HG02623 (cell line): ENCODE data around the gene CALN1.
"Not testable (repeated sequence)": the region's sequence is repeated elsewhere in the genome, so short reads cannot be mapped to it uniquely, and the experiment has no call there.

ENCODE experiments used
- ATAC-seq: cut with Tn5 transposase; IDR thresholded peaks from one replicate; pipeline ENCODE4 v1.9.1; 2021; ENCODE audit warnings: moderate library complexity; ENCODE audit not compliant: unreplicated experiment

CALN1 gene

DNA sequence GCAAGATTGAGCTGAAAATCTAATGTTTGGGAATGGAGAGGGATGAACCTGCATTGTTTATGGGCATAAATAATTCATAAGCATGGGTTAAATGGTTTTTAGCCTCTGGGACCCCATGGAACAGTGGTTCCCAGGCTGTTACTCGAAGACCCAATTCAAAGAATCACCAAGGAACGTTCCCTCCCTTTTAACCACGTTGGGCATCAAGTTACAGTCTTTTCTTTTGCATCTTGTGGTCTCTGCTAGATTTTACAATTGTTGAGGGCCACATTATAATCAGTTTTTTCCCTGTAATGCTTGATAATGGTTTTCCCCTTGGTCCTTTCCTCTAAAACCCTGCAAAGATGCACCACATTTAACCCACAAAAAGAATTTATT is 2.5 kb downstream of the CALN1 start:
- ATAC-seq: no peak

DNA sequence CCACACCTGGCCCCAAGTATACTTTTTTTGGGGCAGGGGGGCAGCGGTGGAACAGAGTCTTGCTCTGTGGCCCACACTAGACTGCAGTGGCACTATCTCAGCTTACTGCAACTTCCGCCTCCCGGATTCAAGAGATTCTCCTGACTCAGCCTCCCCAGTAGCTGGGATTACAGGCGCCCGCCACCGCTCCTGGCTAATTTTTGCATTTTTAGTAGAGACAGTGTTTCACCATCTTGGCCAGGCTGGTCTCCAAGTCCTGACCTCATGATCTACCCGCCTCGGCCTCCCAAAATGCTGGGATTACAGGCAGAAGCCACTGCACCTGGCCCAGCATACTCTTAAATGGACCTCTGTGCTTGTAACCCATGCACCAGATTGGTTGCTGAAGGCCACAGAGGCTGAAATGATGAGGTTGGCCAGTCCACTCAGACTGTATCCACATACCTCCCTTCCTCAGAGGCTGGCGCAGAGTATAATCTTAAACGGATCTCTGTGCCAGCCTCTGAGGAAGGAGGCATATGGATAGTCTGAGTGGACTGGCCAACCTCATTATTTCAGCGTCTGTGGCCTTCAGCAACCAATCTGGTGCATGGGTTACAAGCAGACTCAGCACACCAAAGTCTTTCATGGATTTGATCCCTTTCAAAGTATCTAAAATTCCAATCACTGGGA is 3.0 kb downstream of the CALN1 start:
- no peak for ATAC-seq

DNA sequence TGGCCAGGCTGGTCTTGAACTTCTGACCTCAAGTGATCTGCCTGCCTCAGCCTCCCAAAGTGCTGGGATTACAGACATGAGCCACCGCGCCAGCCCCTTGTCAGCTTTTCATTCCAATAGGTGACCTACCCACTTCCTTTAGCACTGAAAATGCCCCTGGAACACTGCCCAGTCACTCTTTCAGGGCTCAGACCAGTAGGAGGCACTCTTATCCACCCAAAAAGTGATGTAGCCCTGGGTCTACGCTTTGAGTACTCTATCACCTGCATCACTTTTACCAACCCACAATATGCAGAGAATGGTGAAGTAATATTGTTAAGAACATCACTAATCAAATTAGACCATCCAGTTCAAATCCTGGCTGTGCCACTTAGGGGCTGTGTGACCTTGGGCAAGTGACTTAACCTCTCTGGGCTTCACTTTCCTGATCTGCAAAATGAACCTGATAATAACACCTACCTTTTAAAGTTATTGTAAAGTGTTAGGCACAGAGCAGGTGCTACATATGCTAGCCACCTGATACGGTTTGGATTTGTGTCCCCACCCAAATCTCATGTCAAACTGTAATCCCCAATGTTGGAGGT is 5.2 kb downstream of the CALN1 start:
- no peak for ATAC-seq

DNA sequence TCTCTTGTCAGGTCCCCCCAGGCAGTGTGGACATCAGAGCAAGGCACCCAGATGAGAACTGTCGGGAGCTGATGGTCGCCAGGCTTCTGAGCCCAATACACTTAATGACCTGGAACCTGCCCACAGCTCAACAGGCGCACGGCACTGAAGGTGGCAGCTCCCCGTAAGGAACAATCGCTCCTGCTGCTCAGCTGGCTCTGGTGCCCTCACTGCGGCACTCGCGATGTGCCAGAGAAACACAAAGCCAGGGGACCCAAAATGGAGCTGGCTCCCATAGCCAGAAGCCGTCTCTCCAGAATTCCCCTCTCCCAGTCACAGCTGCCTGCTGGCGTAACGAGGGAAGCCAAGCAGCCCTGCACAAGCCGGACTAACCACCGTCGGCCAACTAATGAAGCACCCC is 6.3 kb downstream of the CALN1 start:
- ATAC-seq: no peak

DNA sequence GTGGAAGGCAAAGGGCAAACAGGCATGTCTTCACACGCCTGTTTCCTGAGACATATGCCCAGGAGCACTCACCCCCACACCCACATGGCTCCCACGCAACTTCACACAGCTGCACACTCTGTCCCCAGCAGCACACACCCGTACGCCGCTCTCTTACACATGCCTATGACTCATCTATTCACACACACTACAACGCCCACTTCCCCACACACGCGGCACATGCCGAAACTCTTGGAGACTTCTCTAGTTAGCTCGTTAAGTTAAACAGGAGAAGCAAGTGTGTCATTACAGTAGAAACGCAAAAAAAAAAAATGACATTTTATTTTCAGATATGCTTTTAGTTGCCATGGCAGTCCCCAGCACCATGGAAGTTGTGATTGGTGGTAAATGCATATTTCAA is 6.7 kb downstream of the CALN1 start:
- no peak for ATAC-seq

DNA sequence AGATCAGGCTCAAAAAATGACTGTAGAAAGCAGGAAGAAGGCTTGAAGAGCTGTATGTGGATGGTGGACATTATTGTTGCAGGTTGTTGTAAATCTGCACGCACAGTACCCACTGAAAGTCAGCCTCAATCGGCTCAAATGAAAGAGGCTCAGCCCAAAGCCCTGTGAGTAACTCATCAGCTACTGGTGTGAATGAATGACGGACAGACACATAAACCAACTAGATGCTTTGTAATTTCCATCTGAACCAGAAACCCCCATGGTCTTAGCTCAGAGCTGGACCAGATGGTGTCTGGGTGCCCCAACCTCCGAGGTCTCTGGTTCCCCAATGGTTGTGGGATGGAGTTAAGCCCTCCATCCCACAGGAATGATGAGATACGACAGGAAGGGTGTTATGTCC is 7.4 kb downstream of the CALN1 start:
- no peak for ATAC-seq

DNA sequence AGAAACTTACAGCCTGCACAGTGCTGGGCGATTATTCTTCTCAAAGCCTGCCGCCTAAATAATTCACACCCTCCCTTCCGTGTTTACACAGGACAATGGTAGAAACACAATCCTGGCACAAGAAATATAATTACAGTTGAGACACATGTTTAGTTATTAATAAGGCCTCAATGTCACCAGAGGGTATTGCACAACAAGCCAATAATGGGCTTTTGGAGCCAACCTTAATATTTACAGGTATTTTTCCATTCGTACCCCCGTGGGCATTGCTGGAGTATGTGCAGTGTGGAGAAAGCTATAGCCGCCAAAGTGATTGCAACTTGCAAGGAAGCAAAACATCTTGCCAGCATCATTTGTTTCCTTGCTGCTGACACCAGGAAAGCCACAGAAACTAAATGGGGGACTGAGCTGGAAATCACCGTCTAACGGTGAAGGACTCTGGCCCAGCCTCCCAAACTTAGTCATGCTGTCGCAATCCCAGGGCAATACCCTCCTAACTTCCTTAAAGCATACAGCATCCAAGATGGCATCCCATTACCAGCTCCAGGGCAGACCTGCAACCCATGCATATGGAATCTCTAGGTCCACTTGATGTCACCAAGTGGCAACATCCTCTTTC is 8.6 kb downstream of the CALN1 start:
- ATAC-seq: no peak

DNA sequence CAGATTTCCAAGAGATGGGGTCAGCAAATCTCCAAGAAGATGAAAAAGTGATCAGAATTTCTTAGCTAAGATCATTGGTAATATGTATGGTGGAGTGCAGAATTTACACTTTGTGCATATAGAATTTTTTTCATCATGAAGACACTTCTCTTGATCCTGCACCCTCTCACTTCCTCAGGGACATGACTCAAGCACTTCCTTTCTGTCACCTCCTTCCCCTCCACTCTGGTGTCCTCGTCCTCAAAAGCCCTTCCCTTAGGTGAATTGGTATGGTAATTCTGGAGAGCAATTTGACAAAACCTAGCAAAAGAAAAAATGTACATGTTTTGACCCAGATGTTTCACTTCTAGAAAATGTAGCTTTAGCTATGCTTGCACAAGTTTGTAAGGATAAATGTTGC is 18.1 kb downstream of the CALN1 start:
- ATAC-seq: no peak

DNA sequence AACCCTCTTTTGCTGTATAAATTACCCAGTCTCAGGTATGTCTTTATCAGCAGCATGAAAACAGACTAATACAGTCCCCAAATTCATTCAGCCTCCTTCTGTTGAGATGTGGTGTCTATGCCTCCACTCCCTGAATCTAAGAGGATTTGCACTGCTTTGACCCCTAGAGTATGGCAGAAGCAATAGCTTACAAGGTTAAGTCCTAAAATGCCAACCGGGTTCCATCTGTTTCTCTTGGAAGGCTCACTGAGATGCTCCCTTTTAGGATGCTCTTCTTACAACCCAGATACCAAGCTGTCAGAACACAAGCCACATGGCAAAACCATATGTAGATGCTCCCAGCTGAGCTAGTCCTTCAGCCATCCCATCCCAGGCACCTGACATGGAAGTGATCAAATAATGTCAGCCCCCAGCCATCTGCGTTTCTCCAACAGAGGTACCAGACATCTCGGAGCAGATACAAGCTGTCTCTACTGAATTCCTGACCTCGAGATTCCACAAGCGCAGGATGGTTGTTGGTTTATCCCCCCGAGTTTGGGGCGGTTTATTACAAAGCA is 20.2 kb downstream of the CALN1 start:
- no peak for ATAC-seq

DNA sequence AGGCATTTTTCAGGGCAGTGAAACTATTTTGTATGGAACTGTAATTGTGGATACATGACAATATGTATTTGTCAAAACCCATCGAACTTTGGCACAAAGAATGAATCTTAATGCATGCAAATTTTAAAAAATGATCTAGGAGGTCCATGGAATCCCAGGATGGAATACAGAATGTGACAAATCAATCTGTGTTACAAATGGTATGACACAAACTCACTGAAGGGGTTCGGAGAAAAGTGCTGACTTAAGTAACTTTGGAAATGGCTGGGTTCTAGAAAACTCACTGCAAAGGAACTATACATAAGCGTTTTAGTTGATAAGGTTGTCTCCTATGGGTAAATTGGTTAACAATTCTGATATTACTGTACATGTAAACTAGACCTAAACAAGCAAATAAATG is 26.0 kb downstream of the CALN1 start:
- no peak for ATAC-seq

DNA sequence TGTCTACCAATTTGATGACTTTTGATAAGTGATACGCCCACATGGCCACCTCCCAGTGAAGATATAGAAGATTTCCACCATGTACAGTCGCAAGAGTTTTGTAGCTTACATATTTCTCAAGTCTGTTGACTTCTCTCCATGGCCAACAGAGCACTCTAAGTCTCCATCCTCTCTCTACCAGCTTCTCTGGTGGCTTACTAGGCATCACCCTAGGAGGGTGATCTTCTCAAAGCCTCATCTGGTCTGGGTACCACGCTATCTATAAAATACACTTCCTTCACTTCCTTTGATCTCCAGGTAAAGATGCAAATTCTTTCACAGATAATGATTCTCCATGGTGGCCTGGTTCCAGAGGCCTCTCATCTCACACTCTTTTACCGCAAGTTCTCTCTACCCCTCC is 49.9 kb downstream of the CALN1 start:
- ATAC-seq: no peak

DNA sequence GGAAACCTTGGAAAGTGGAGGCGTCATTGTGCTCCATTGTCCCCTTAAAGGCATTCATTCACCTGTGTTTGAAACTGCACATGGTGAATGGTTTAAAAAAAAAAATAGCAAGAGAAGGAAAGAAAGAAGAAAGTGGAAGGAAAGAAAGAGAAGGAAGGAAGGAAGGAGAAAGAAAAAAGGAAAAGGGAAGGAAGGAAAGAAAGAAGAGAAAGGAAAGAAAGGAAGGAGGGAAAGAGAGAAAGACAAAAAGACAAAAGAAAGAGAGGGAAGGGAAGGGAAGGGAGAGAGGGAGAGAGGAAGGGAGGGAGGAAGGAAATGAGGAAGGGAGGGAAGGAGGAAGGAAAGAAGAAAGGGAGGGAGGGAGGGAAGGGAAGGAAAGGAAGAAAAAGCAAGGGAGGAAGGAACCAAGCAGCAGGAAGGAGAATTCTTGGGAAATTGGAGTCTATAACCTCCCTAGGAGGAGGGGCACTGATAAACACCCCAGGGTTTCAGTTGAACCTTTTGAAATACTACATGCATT is 66.9 kb downstream of the CALN1 start:
- no peak for ATAC-seq

DNA sequence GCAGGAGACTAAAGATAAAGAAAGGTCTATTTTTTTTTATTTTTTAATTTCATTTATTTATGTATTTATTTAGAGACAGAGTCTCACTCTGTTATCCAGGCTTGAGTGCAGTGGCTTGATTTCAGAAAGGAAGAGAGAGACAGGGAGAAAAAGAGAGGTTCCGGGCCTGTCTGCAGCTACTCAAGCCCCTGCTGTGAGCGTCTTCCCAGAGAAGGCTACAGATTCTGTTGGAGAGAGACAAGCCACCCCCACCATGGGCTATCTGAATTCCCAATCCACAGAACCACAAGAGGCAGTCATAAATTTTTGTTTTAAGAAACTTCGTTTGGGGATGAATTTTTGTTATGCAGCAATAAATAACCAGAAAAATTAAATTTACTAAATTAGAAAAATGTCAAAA is 68.1 kb downstream of the CALN1 start:
- ATAC-seq: no peak

DNA sequence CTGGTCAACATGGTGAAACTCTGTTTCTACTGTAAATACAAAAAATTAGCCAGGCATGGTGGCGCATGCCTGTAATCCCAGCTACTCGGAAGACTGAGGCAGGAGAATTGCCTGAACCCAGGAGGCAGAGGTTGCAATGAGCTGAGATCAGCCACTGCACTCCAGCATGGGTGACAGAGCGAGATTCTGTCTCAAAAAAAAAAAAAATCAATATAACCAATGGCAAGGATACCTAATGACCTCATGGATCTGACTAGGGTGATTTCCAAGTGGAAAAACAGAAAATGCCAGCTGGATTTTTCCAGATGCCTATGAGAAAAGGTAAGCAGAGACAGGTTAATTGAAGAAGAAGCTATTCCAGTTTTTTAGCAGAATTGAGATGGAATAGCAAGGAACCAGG is 68.8 kb downstream of the CALN1 start:
- not testable (repeated sequence) for ATAC-seq

DNA sequence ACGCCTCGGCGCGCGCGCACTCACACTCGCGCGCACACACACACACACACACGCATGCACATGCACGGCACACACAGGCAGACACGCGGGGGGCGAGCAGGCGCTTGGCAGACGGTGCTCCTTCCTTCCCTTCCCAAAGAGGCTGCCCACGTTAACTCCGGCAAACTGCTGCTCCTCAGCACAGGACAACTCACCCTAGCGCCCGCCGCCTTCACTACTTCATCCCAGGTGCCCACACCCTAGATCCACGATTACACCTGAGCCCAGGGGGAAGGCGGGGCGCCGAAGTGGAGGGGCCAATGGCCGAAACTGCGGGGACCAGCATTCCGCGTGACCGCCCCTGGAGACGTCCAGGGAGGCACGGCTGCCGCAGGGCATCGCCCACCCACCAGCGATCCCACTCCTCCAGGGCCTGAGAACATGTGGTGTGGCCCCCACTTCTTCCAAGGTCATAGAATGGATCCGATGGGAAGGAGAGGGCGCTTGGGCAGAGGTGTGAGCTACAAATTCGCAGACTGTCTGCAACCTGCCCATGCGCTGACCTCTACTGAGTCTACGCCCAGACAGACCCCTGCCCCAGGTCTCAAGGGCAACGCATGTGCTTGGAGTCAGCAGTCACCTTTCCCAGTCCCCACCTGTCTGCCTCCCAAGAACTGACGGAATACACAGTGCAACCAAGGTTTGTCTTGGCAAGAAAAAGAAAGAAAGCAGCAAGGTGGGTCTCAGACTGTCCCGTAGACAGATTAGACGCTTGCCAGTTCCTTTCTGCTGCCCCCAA is 74.6 kb downstream of the CALN1 start:
- no peak for ATAC-seq

DNA sequence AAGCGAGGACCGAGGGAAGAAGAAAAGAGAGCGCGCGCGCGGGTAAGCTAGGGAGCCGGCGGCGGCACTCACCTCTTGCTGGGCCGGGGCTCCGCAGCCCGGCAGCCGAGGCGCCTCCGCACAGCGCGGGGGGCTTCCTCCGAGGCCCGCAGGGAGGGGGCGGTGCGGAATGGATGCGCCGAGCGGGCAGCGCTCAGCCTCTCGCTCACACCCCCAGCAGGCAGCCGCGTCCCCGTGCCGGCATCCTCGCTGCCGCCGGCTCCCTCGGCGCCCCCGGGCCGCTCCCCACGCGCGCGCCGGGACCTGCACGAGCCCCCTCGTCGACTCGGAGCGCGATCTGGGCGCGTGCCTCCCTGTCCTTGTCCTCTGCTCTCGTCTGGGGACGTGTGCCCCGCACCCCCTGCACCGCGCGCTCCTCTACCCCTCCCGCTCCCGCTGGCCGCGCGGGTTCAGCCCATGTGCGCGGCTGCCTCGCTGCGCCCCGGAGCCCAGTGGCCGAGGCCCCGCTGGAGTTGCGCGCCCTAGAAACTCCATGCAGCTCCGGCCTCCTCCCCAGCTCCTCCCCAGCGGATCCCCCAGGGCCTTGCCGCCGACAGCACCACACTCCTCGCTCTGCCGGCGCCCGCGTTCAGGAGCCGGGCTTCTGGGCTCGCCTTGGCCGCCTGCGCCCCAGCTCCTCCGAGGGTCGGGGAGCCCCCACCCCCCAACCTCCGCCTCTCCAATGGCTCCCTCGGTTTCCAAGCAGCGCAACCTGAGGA is 75.3 kb downstream of the CALN1 start:
- no peak for ATAC-seq

DNA sequence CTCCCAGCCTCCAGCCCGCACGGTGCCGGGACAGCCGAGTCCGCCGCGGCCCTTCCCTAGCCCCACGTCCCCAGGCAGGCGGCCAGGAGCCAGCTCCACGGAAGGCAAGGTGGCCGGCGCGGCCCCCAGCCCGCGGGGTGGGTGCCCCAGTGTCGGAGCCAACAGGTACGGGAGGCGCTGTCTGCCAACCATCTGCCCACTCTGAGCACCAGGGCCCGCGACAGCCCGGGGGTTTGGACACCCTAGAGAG is 75.8 kb downstream of the CALN1 start:
- no peak for ATAC-seq

DNA sequence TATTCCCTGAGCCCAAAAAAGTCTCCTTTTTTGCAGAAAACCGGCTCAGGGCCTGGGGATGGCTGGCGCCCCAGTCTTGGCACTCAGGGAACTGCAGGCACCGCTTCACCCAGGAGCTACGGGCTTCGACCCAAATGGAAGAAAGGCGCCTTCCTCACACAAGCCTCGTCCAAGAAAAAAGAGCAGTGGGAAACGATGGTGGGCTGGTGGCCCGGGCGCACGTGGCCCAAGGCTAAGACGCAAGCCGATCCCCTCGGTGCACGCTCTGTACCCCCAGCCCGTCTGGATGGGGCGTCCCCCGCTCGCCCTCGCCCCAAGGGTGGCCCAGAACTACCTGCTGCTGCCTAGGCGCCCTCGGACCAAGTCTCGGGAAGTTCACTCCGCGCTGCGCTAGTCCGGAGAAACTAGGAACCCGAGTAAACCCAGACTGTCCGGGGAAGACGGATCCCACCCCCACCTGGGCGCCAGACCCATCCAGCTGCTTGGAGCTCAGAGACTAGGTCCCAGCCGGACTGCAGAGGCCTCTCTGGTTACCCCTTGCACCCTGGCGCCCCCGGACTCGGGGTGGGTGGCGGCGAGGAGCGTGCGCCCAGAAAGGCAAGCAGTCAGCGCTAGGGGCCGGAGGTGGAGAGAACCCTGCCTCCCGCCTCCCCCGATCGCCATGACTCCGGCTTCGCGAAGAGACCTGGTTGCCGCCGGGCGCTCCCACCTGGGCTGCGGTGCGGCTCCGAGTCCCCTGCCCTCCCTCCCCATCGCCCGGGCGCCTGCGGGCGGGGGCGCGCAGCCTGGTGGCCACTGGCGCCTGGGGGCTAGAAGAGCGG is 76.4 kb downstream of the CALN1 start:
- ATAC-seq: no peak

DNA sequence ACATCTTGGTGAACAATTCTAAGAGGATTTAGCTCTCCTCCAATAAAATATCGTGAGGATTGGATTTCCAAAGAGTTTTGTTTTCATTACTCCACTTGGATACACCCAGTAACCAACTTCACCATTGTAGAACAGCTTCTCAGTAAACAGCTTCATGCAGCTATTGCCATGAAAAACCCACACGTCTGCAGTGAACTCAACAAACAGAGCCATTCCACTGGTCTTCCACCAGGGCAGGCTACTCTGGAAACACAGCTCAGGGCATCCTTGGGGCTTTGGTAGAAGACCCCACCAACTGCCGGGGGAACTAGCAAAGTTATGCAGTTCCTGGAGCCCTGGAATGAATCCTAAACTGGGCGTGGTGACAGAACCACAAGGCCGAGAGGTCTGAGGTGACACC is 77.4 kb downstream of the CALN1 start:
- no peak for ATAC-seq

DNA sequence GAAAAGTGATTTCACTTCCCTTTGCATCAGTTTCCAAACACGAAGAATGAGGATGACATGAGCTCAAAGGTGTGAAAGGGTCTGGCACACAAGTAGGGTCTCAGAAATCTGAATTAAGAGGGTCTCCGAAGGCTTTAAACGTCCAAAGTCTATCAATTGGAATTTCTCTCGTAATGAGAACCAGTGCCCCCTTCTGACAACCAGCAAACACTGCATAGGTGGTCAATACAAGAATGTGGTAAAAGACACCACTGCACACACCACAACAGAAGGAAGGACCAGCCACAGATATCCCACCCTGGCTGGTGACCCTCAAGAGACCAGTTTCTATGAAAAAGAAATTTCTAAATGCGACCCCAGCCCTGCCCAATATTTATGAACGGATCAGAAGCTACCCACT is 78.1 kb downstream of the CALN1 start:
- no peak for ATAC-seq
